ENCODE results near the gene COA3.

Gene COA3

GRCh38 chr17:42781639-42782165 lies 16.8 kb downstream of the COA3 start:
- no peak for TF ChIP-seq CTCF (IDR thresholded peaks at IDR 0.05)
- H3K27ac ChIP-seq = no peak overlapping the region
- no peak overlapping the region for H3K4me3 ChIP-seq

DNA sequence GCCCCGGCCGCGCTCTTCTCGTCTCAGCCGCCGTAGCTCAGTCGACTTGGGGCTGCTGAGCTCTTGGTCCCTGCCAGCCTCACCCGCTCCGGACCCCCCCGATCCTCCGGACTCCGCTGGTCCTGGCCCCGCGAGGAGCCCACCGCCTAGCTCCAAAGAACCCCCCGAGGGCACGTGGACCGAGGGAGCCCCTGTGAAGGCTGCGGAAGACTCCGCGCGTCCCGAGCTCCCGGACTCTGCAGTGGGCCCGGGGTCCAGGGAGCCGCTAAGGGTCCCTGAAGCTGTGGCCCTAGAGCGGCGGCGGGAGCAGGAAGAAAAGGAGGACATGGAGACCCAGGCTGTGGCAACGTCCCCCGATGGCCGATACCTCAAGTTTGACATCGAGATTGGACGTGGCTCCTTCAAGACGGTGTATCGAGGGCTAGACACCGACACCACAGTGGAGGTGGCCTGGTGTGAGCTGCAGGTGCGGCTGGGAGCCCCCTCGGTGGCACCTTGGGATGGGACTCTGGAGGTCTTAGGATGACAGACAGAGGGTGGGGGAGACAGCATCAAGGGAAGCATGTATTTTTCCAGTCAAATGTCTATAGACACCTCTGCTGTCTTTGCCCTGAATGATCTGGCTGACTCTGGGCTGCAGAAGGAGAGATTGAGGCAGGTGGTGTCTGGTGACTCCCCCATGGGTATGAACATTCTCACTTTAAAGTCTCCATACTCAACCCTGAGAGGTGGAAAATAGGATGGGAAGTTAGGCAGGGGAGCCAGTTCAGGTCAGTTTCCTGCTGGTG lies 17.5 kb downstream of the COA3 start:
- no peak for DNase-seq (ENCODE audit: low spot score)
- peak overlapping the region; percentile 66 for H3K4me3 ChIP-seq
- TF ChIP-seq CTCF (IDR thresholded peaks at IDR 0.05) = no peak
- H3K27ac ChIP-seq = no peak overlapping the region

More at GRCh38 chr17:42781639-42782165, 16.8 kb downstream of the COA3 start:
- no peak for DNase-seq (ENCODE audit: low spot score)

DNA sequence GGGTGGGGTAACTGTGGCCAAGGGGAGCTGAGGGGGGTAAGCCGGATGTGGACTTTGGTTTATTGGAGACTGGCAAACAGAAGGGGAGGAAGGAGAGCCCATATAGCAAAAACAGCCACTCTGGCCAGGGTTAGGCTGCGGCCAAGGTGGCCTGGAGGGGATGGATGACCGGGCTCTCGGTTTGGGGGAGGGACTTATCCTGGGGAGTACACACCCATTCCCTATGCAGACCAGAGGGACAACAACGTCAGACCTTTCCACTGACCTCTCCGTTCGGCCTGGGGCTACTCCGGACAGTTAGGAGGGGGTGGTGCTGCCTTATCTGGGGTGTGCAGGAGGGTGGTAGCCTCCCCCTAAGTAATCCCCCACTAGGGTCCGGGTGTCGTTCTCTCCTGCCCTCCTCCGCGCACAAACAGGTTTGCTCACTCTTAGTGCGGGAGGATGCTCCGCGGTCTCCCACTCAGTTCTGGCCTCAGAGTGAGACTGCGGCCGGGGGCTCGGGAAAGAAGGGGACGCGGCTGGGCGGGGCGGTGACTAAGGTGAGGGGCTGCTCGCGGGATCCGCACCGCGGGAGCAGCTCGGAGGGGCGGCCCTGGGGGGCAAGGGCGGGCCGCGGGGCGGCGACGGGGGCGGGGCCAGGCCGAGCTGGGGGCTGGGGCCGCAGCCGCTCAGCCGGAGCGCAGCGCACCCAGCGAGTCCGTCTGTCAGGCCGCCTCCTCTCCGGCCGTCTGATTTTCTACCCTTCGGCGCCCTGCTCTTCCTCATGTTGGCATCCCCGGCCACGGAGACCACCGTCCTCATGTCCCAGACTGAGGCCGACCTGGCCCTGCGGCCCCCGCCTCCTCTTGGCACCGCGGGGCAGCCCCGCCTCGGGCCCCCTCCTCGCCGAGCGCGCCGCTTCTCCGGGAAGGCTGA lies 18.3 kb downstream of the COA3 start, which contains the start of gene WNK4:
WNK4 (plus strand) TSS at position 675 of the 915 bp plus-strand sequence; CDS start at position 764, 89 bp downstream.
- DNase-seq (ENCODE audit: low spot score) = no peak
- H3K4me3 ChIP-seq = peak within 1 kb of the TSS; percentile 66
- H3K27ac ChIP-seq = no peak within 1 kb of the TSS
- no peak for TF ChIP-seq CTCF (IDR thresholded peaks at IDR 0.05)

DNA sequence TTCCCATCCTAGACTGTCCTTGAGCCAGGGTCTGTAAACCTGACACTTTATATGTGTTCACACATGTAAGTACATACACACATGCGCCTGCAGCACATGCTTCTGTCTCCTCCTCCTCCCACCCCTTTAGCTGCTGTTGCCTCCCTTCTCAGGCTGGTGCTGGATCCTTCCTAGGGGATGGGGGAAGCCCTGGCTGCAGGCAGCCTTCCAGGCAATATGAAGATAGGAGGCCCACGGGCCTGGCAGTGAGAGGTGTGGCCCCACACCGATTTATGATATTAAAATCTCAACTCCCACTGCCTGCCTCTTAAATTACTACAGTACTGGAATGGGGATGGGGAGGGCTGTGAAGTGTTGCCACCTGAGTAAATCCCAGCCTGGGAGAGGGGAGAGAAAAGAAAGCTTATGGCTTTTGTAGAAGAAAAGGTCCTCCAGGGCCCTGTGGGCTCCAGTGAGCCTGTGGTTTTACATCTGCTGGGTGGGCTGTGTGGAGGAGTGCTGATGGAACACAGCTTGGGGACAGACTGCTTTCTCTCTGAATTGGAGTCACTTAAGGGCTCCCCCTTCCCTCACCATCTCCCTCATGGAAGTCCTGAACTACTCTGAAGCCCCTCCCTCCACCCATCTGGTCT lies 19.1 kb downstream of the COA3 start:
- DNase-seq (ENCODE audit: low spot score) = no peak
- Histone ChIP-seq H3K4me3 (no peak overlapping the region), H3K27ac (no peak overlapping the region)
- no peak for TF ChIP-seq CTCF (IDR thresholded peaks at IDR 0.05)

DNA sequence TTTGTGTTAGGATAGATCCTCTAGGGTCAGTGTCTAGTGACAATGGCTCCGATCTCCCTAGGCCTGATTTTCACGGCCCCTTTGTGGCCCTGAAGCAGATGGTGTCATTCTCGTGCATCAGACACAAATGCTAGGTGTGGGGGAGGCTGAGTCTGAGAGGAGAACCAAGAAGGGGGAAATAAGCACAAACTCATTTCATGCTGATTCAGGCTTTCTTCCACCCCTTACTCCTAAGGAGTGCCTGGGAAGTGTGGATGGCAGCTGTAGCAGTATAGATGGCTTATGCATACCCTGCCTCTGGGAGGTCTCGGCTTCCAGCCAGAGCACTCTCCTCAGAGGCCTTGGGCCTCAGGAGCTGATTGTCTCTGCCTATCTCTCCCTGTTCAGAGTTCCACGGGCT lies 19.9 kb downstream of the COA3 start:
- no peak overlapping the region for H3K27ac ChIP-seq
- H3K4me3 ChIP-seq = no peak overlapping the region
- no peak for TF ChIP-seq CTCF (IDR thresholded peaks at IDR 0.05)
- no peak for DNase-seq (ENCODE audit: low spot score)

DNA sequence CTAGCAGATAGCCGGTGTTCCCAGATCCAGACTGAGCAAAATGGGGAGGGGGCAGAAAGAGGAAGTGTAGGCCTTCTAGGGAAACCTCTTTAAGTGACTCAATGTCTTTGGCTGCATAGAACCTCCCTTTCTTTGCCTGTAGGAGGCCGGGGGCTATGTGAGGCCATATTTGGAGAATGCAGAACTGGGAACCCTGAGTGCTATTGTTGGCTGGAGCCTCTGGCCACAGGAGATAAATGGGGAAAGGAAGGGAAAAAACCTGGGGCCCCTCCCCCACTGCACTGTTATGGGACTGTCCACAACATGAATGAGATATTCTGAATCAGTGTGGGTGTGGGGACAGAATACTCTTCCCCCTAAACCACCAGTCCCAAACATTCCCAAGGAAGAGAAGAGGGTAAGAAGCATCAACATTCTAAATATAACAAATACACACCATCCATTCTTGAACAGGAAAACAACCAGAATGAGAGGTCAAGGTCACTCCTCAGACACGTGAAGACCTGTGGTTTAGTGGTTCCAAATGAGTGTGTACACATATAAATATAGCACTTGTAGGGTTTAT lies 22.9 kb downstream of the COA3 start:
- no peak overlapping the region for H3K4me3 ChIP-seq
- no peak for TF ChIP-seq CTCF (IDR thresholded peaks at IDR 0.05)
- no peak for DNase-seq (ENCODE audit: low spot score)
- H3K27ac ChIP-seq = no peak overlapping the region
